ENCODE measurements around the gene OXA1L. TPM values are rescaled to one million over a fixed set of nuclear protein-coding genes. Genes with fewer than 3 reads are reported as not detected.

OXA1L gene
- total RNA-seq, 4 donors from 2014 or later = 63.5 to 74.9 (median 71.3) TPM

DNA sequence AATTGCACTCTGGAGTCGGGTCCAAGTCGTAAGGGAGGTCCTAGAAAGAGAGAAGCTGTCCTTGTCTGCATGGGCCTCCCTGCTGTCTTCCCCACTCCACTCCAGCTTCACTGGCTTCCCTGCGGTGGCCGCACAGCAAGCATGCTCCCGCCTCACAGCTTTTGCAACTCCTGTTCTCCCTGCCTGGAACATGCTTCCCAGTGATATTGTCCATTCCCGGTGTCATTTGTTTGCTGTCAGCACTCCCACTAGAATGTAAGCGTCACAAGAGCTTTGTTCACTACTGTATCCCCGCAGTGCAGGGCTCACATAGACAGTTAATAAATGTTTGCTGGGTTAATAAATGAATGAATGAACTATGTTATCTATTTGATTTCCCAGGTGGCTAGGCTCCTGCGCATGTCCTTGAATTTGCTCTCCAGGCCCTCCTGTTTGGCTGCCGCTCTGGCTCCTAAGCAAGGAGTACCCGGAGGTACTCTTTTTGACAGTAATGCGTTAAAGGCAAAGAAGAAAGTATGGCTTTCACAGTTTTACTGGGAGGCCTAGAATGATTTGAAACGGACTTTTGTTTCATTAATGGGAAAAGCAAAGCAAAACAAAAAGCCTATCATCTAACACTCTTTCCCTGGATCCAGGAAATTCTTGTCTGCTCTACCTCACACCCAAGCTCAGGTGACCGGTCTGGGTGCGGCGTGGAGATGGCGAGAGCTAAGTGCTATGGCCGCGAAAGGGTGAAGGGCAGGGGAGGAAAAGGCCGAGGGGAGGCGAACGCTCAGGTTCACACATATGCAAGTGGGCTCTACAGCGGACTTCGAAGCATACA lies 54.9 kb downstream of the OXA1L start:
- TF ChIP-seq POLR2A (IDR thresholded peaks at IDR 0.05; ENCODE audit: low read depth) (no peak), EP300 (IDR thresholded peaks at IDR 0.05) (no peak), POLR2AphosphoS5 (IDR thresholded peaks at IDR 0.05) (no peak), CTCF (IDR thresholded peaks at IDR 0.05) (no peak)
- 88% methylated on average over 24 of the region's 24 CpGs for WGBS
- Histone ChIP-seq H3K9me3 (no peaks in the 10 kb centered on the region), H3K36me3 (no peaks in the 10 kb centered on the region), H3K27ac (replicated peaks in 1 of 4) (peak overlapping the region in 2 of 4 donors; percentile 77 to 84), H3K4me3 (no peak overlapping the region), H3K27me3 (no peaks in the 10 kb centered on the region), H3K4me1 (peaks cover 20 to 55% (median 47%) of the 10 kb centered on the region in 4 donors)
- intact Hi-C loops (cut with DNase I) = loop anchor here (1.0 to 5.0 kb wide), 2 partner anchors 32 to 264 kb away; no protein-coding TSS in a partner anchor
- no peak for DNase-seq (ENCODE audit: extremely low spot score)

- no peaks in the 10 kb centered on the region for H3K27me3 ChIP-seq
- no peaks in the 10 kb centered on the region for H3K9me3 ChIP-seq
- TF ChIP-seq CTCF (IDR thresholded peaks at IDR 0.05) (no peak), EP300 (IDR thresholded peaks at IDR 0.05) (no peak), POLR2A (IDR thresholded peaks at IDR 0.05; ENCODE audit: low read depth) (no peak), POLR2AphosphoS5 (IDR thresholded peaks at IDR 0.05) (no peak)
- intact Hi-C loops (cut with DNase I) = loop anchor here (1.0 to 5.0 kb wide), 2 partner anchors 31 to 265 kb away; no protein-coding TSS in a partner anchor
- H3K27ac ChIP-seq (replicated peaks in 1 of 4) = peak overlapping the region; percentile 65 to 84 (median 75)
- H3K4me3 ChIP-seq = peak overlapping the region; percentile 52 to 67 (median 55)
- no peak for DNase-seq (ENCODE audit: extremely low spot score)
- no peaks in the 10 kb centered on the region for H3K36me3 ChIP-seq
- WGBS = 65% methylated on average over 23 of the region's 32 CpGs
- peaks cover 20 to 55% (median 47%) of the 10 kb centered on the region in 4 donors for H3K4me1 ChIP-seq
Measured at GRCh38 chr14:22822016-22822570, 55.6 kb downstream of the OXA1L start.

Small RNA genes within 50 kb of the gene (small RNA-seq; reads per million reads assigned to genes)
- gene RF00588 = 0 reads per million in 3 donors

Other genes with a start within 250 kb of the OXA1L start
- 100 to 1,000 TPM; 118 to 154 (median 131) TPM for gene DAD1, start 177.5 kb upstream of the OXA1L start, total RNA-seq
- 10 to 100 TPM; 18.7 to 42.3 (median 27.7) TPM for gene ABHD4, start 168.4 kb upstream of the OXA1L start, total RNA-seq
- gene OR6J1, start 122.3 kb upstream of the OXA1L start, total RNA-seq = not detected
- 10 to 100 TPM in 3 of 4 donors, 1 to 10 TPM in 1; 9.6 to 22.9 (median 15.3) TPM for gene SLC7A7, start 48.7 kb downstream of the OXA1L start, total RNA-seq
- gene MRPL52, start 63.2 kb downstream of the OXA1L start, total RNA-seq = 10 to 100 TPM; 27.0 to 64.5 (median 37.2) TPM
- 100 to 1,000 TPM in 3 of 4 donors, 10 to 100 TPM in 1; 83.9 to 149 (median 123) TPM for gene MMP14, start 69.9 kb downstream of the OXA1L start, total RNA-seq
- gene LRP10, start 105.1 kb downstream of the OXA1L start, total RNA-seq = 100 to 1,000 TPM; 111 to 279 (median 197) TPM
- gene REM2, start 116.5 kb downstream of the OXA1L start, total RNA-seq = under 1 TPM; 0.26 to 0.66 (median 0.38) TPM
- 100 to 1,000 TPM in 2 of 4 donors, 10 to 100 TPM in 2; 52.7 to 229 (median 102) TPM for gene RBM23, start 152.5 kb downstream of the OXA1L start, total RNA-seq
- gene PRMT5, start 162.7 kb downstream of the OXA1L start, total RNA-seq = 10 to 100 TPM; 35.5 to 51.0 (median 44.8) TPM
- 10 to 100 TPM; 31.7 to 46.8 (median 39.1) TPM for gene HAUS4, start 190.4 kb downstream of the OXA1L start, total RNA-seq
- gene AJUBA, start 215.9 kb downstream of the OXA1L start, total RNA-seq = 10 to 100 TPM in 3 of 4 donors, 1 to 10 TPM in 1; 7.0 to 32.5 (median 17.9) TPM
- 10 to 100 TPM in 2 of 4 donors, 1 to 10 TPM in 2; 4.6 to 11.2 (median 9.9) TPM for gene C14orf93, start 243.5 kb downstream of the OXA1L start, total RNA-seq